PC-3 (cell line): ENCODE measurements around the gene SLC39A11. TPM values are rescaled to one million over a fixed set of nuclear protein-coding genes. Genes with fewer than 3 reads are reported as not detected.
A peak's percentile ranks its signal among the peaks of the same experiment; 100 is the strongest.

Experiments
- ATAC-seq: fragments of 200-7000 bp; cut with Tn5 transposase; 2 replicates; pipeline ENCODE4 v1.9.1; 2020; ENCODE audit warnings: mild to moderate bottlenecking, moderate library complexity
- BruUV-seq: library from RNA; stranded (reverse); fragments of 400-500 nt; replicated peaks from 2 replicates; lab custom pipeline; 2021; lab: Mats Ljungman, UMichigan
- CTCF ChIA-PET: fragments of 300-600 bp; sonication (Branson Sonifier 250); formaldehyde crosslinking; loops from one replicate; lab custom pipeline; 2022; ENCODE audit warnings: antibody characterized with exemption; lab: Charles Lee
- POLR2A ChIA-PET: fragments of 300-600 bp; sonication (Branson Sonifier 250); formaldehyde crosslinking; loops from one replicate; lab custom pipeline; 2022; ENCODE audit warnings: antibody characterized with exemption; ENCODE audit not compliant: unreplicated experiment; lab: Charles Lee
- DNase-seq: peaks from one replicate; pipeline ENCODE4 v3.0.0-alpha.2; 2015
- H2AFZ ChIP-seq: fragments of 300-600 bp; sonication (generic); 2 replicates; pipeline ENCODE4 v1.6.0; 2016; ENCODE audit warnings: antibody characterized with exemption, low read length
- H3F3A ChIP-seq: fragments of 300-600 bp; sonication (generic); one replicate; pipeline ENCODE4 v1.6.0; 2017; ENCODE audit warnings: antibody characterized with exemption, low read length, control low read depth, mild to moderate bottlenecking; ENCODE audit not compliant: unreplicated experiment
- H3K27ac ChIP-seq: fragments of 300-600 bp; sonication (generic); 2 replicates; pipeline ENCODE4 v1.5.1; 2016; ENCODE audit warnings: mild to moderate bottlenecking, low read length
- H3K27me3 ChIP-seq: fragments of 300-600 bp; sonication (generic); 2 replicates; pipeline ENCODE4 v1.6.1; 2016; ENCODE audit warnings: low read length, mixed read lengths
- H3K36me3 ChIP-seq: fragments of 300-600 bp; sonication (generic); 2 replicates; pipeline ENCODE4 v1.6.1; 2016; ENCODE audit warnings: low read depth, mixed run types, low read length, mixed read lengths
- H3K4me1 ChIP-seq: fragments of 300-600 bp; sonication (generic); 2 replicates; pipeline ENCODE4 v1.5.1; 2016; ENCODE audit warnings: low read length; ENCODE audit not compliant: insufficient read depth
- H3K4me2 ChIP-seq: fragments of 300-600 bp; sonication (generic); 2 replicates; pipeline ENCODE4 v1.6.0; 2016; ENCODE audit warnings: low read length
- H3K4me3 ChIP-seq: fragments of 300-600 bp; sonication (generic); 2 replicates; pipeline ENCODE4 v1.5.1; 2016; ENCODE audit warnings: mild to moderate bottlenecking, low read length, mixed read lengths
- H3K79me2 ChIP-seq: fragments of 300-600 bp; sonication (generic); 2 replicates; pipeline ENCODE4 v1.6.1; 2017; ENCODE audit warnings: low read length, mixed read lengths
- H3K9ac ChIP-seq: fragments of 300-600 bp; sonication (generic); 2 replicates; pipeline ENCODE4 v1.6.0; 2016; ENCODE audit warnings: mild to moderate bottlenecking, low read length
- H3K9me2 ChIP-seq: fragments of 300-600 bp; sonication (generic); replicated peaks from 2 replicates; pipeline ENCODE4 v1.6.1; 2016; ENCODE audit warnings: mixed run types, low read length, mixed read lengths
- H3K9me3 ChIP-seq: fragments of 300-600 bp; sonication (generic); 2 replicates; pipeline ENCODE4 v1.6.1; 2016; ENCODE audit warnings: low read length, mixed read lengths
- H4K20me1 ChIP-seq: fragments of 300-600 bp; sonication (generic); 2 replicates; pipeline ENCODE4 v1.6.1; 2016; ENCODE audit warnings: low read length, mixed read lengths
- CTCF ChIP-seq: fragments of 300-600 bp; sonication (generic); conservative IDR thresholded peaks from 2 replicates; pipeline ENCODE4 v1.5.1; 2017; ENCODE audit warnings: antibody characterized with exemption, low read depth, mild to moderate bottlenecking, low read length
- EZH2 ChIP-seq: fragments of 300-600 bp; sonication (generic); IDR thresholded peaks from one replicate; pipeline ENCODE4 v1.6.1; 2017; ENCODE audit warnings: antibody characterized with exemption, mild to moderate bottlenecking, low read length; ENCODE audit not compliant: unreplicated experiment
- EZH2phosphoT487 ChIP-seq: fragments of 300-600 bp; sonication (generic); IDR thresholded peaks from 2 replicates; pipeline ENCODE4 v1.6.1; 2018; ENCODE audit warnings: mild to moderate bottlenecking, antibody characterized with exemption, low read length, borderline replicate concordance
- intact Hi-C: fragments of 100-400 bp; cut with micrococcal nuclease; formaldehyde crosslinking; loops from 2 replicates; pipeline ENCODE4 v1.9.0; 2023
- total RNA-seq: library from RNA; depleted of rRNA; stranded (reverse); fragments of >200 nt; gene quantifications from 2 replicates; pipeline ENCODE4 v1.2.3, GENCODE V29; 2014

The SLC39A11 gene
- total RNA-seq, 1 experiment from 2014 or later, result 37.7 TPM

GRCh38 chr17:73091410-73091769, 1.1 kb downstream of the SLC39A11 start:
- CTCF ChIA-PET, result no interaction called here

GRCh38 chr17:73090396-73091202, 1.9 kb downstream of the SLC39A11 start:
- H3F3A ChIP-seq, result no peaks in the 10 kb centered on the region
- peaks cover 2% of the 10 kb centered on the region for H3K36me3 ChIP-seq
- POLR2A ChIA-PET, result interaction anchor here (0.6 kb wide), 1 partner anchor 80 kb away, joined by 4 read pairs; no protein-coding TSS in a partner anchor
- H3K4me3 ChIP-seq, result no peak overlapping the region
- H3K4me1 ChIP-seq, result peaks cover 11% of the 10 kb centered on the region
- H3K9me3 ChIP-seq, result no peaks in the 10 kb centered on the region
- no peaks in the 10 kb centered on the region for H4K20me1 ChIP-seq
- no peaks in the 10 kb centered on the region for H3K27me3 ChIP-seq
- H3K4me2 ChIP-seq, result no peak overlapping the region
- intact Hi-C loops, result loop anchor here (5.0 kb wide), 1 partner anchor 33 kb away; no protein-coding TSS in a partner anchor
- no TSS peak for BruUV-seq
- DNase-seq (no peak), ATAC-seq (no peak)
- TF ChIP-seq EZH2 (no peak), CTCF (no peak), EZH2phosphoT487 (no peak)
- peaks cover 13% of the 10 kb centered on the region for H3K79me2 ChIP-seq
- no peak overlapping the region for H3K27ac ChIP-seq
- H2AFZ ChIP-seq, result no peak overlapping the region
- CTCF ChIA-PET, result no interaction called here
- H3K9ac ChIP-seq, result no peak overlapping the region
- H3K9me2 ChIP-seq, result no peaks in the 10 kb centered on the region

More at GRCh38 chr17:73091410-73091769, 1.1 kb downstream of the SLC39A11 start:
- BruUV-seq, result no TSS peak
- Histone ChIP-seq H3K79me2 (peaks cover 13% of the 10 kb centered on the region), H3K4me2 (peak overlapping the region; percentile 89), H3K9me3 (no peaks in the 10 kb centered on the region), H3K9ac (peak overlapping the region; percentile 62; the same call in 1 of the 2 replicates), H3K9me2 (no peaks in the 10 kb centered on the region), H3K36me3 (no peaks in the 10 kb centered on the region; the same call in 1 of the 2 replicates), H3K4me3 (peak overlapping the region; percentile 73), H3K4me1 (peaks cover 11% of the 10 kb centered on the region), H3K27me3 (no peaks in the 10 kb centered on the region), H2AFZ (peak overlapping the region; percentile 90; the same call in 1 of the 2 replicates), H4K20me1 (no peaks in the 10 kb centered on the region), H3K27ac (no peak overlapping the region), H3F3A (no peaks in the 10 kb centered on the region)
- TF ChIP-seq EZH2phosphoT487 (no peak), EZH2 (no peak)
- no peak for DNase-seq
- POLR2A ChIA-PET, result interaction anchor here (0.6 kb wide), 1 partner anchor 81 kb away, joined by 4 read pairs; no protein-coding TSS in a partner anchor
- intact Hi-C loops, result loop anchor here (5.0 kb wide), 1 partner anchor 34 kb away; no protein-coding TSS in a partner anchor
- no peak for ATAC-seq

GRCh38 chr17:73089322-73090317, 2.9 kb downstream of the SLC39A11 start:
- Histone ChIP-seq H3F3A (no peaks in the 10 kb centered on the region), H4K20me1 (no peaks in the 10 kb centered on the region), H3K9me2 (no peaks in the 10 kb centered on the region), H3K27me3 (no peaks in the 10 kb centered on the region), H3K4me1 (peaks cover 11% of the 10 kb centered on the region), H3K9me3 (no peaks in the 10 kb centered on the region), H3K79me2 (peaks cover 13% of the 10 kb centered on the region), H3K27ac (no peak overlapping the region), H3K4me3 (no peak overlapping the region), H3K36me3 (peaks cover 7% of the 10 kb centered on the region), H3K9ac (no peak overlapping the region), H2AFZ (no peak overlapping the region), H3K4me2 (no peak overlapping the region)
- BruUV-seq, result no TSS peak
- TF ChIP-seq CTCF (no peak), EZH2phosphoT487 (no peak), EZH2 (no peak)
- DNase-seq (no peak), ATAC-seq (no peak)
- CTCF ChIA-PET, result no interaction called here
- intact Hi-C loops, result loop anchor here (5.0 kb wide), 1 partner anchor 32 kb away; no protein-coding TSS in a partner anchor
- POLR2A ChIA-PET, result no interaction called here
